ENCODE measurements around the gene HLA-B.

DNA sequence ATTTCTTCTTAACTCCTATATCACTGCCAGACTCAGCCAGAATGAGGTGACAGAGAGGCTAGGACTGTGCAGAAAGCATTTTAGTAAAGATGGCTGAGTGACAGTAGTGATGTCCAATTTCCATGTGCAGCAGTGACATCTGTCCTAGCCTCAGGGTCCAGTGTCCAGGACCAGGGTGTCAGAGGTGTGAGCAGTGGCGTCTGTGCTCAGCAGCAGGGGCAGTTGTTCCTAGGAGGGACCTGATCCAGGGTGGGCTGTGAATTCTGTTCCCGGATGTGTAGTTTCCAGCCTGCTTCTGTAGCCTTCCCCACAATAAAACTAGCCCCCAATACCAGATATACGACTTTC lies 6.0 kb downstream of the HLA-B start:
- TF ChIP-seq POLR2AphosphoS5 (IDR thresholded peaks at IDR 0.05; ENCODE audit: borderline replicate concordance, low read depth, low read length) (no peak), EZH2 (IDR thresholded peaks at IDR 0.05) (no peak)

Data from SK-N-MC (cell line).